H9 (cell line): ENCODE measurements around the gene ZSWIM4. TPM values are rescaled to one million over a fixed set of nuclear protein-coding genes. Genes with fewer than 3 reads are reported as not detected.

Experiments used
- DNase-seq: peaks from one replicate; pipeline ENCODE4 v3.0.0-alpha.2; 2017
- H2AFZ ChIP-seq: one replicate; pipeline ENCODE4 v1.6.1; 2013; ENCODE audit warnings: mild to moderate bottlenecking, low read length, control low read depth, moderate library complexity
- H2AK5ac ChIP-seq: 2 replicates; pipeline ENCODE4 v1.6.1; 2013; ENCODE audit warnings: low read length, control low read depth, mixed read lengths; ENCODE audit not compliant: insufficient read length
- H2BK120ac ChIP-seq: one replicate; pipeline ENCODE4 v1.6.1; 2013; ENCODE audit warnings: low read depth, mild to moderate bottlenecking, low read length, control low read depth, inconsistent platforms; ENCODE audit not compliant: poor library complexity, severe bottlenecking
- H2BK12ac ChIP-seq: 2 replicates; pipeline ENCODE4 v1.6.1; 2013; ENCODE audit warnings: low read length, control low read depth, mixed read lengths, low read depth; ENCODE audit not compliant: insufficient read length
- H2BK15ac ChIP-seq: 2 replicates; pipeline ENCODE4 v1.6.1; 2013; ENCODE audit warnings: low read depth, low read length, control low read depth
- H2BK20ac ChIP-seq: one replicate; pipeline ENCODE4 v1.6.1; 2013; ENCODE audit warnings: low read depth, mild to moderate bottlenecking, low read length, control low read depth, inconsistent platforms; ENCODE audit not compliant: poor library complexity, severe bottlenecking
- H2BK5ac ChIP-seq: 2 replicates; pipeline ENCODE4 v1.6.1; 2013; ENCODE audit warnings: low read length, control low read depth, mixed read lengths; ENCODE audit not compliant: insufficient read length
- H3K14ac ChIP-seq: 2 replicates; pipeline ENCODE4 v1.6.1; 2013; ENCODE audit warnings: low read length, control low read depth; ENCODE audit not compliant: insufficient read depth
- H3K18ac ChIP-seq: 2 replicates; pipeline ENCODE4 v1.6.1; 2013; ENCODE audit warnings: low read depth, mild to moderate bottlenecking, mixed read lengths, low read length, control low read depth; ENCODE audit not compliant: insufficient read length
- H3K23ac ChIP-seq: 2 replicates; pipeline ENCODE4 v1.6.1; 2013; ENCODE audit warnings: low read length, control low read depth, mixed read lengths, low read depth; ENCODE audit not compliant: insufficient read length
- H3K23me2 ChIP-seq: 2 replicates; pipeline ENCODE4 v1.6.1; 2013; ENCODE audit warnings: low read depth, mild to moderate bottlenecking, mixed read lengths, low read length, control low read depth; ENCODE audit not compliant: insufficient read length, poor library complexity, severe bottlenecking
- H3K27ac ChIP-seq: 2 replicates; pipeline ENCODE4 v1.5.1; 2013; ENCODE audit warnings: low read length, control low read depth, mixed read lengths, low read depth; ENCODE audit not compliant: insufficient read length
- H3K27me3 ChIP-seq: 2 replicates; pipeline ENCODE4 v1.6.1; 2013; ENCODE audit warnings: low read length, control low read depth, inconsistent platforms; ENCODE audit not compliant: insufficient read depth
- H3K4ac ChIP-seq: 2 replicates; pipeline ENCODE4 v1.6.1; 2013; ENCODE audit warnings: low read depth, mild to moderate bottlenecking, control low read depth, inconsistent platforms, low read length, moderate library complexity
- H3K4me1 ChIP-seq: 2 replicates; pipeline ENCODE4 v1.6.1; 2013; ENCODE audit warnings: low read length, control low read depth, inconsistent platforms; ENCODE audit not compliant: insufficient read depth
- H3K4me2 ChIP-seq: 2 replicates; pipeline ENCODE4 v1.6.1; 2013; ENCODE audit warnings: low read length, control low read depth, mixed read lengths; ENCODE audit not compliant: insufficient read length, insufficient read depth
- H3K56ac ChIP-seq: 2 replicates; pipeline ENCODE4 v1.6.1; 2013; ENCODE audit warnings: low read depth, mild to moderate bottlenecking, mixed read lengths, low read length, control low read depth; ENCODE audit not compliant: insufficient read length
- H3K79me1 ChIP-seq: 2 replicates; pipeline ENCODE4 v1.6.1; 2013; ENCODE audit warnings: low read depth, mild to moderate bottlenecking, moderate library complexity, low read length, control low read depth, inconsistent platforms; ENCODE audit not compliant: insufficient read depth, poor library complexity, severe bottlenecking
- H3K79me2 ChIP-seq: 2 replicates; pipeline ENCODE4 v1.6.1; 2013; ENCODE audit warnings: low read length, control low read depth, inconsistent platforms; ENCODE audit not compliant: insufficient read depth
- H3K9ac ChIP-seq: 2 replicates; pipeline ENCODE4 v1.6.1; 2013; ENCODE audit warnings: low read length, control low read depth, mixed read lengths; ENCODE audit not compliant: insufficient read length; ENCODE audit errors: extremely low read depth
- H3K9me3 ChIP-seq: one replicate; pipeline ENCODE4 v1.6.1; 2013; ENCODE audit warnings: low read depth, low read length, inconsistent platforms; ENCODE audit not compliant: control insufficient read depth
- H3T11ph ChIP-seq: one replicate; pipeline ENCODE4 v1.6.1; 2013; ENCODE audit warnings: mild to moderate bottlenecking, low read length, control low read depth, inconsistent platforms
- H4K20me1 ChIP-seq: one replicate; pipeline ENCODE4 v1.6.1; 2013; ENCODE audit not compliant: control insufficient read depth, insufficient read length, insufficient read depth
- H4K5ac ChIP-seq: 2 replicates; pipeline ENCODE4 v1.6.1; 2013; ENCODE audit warnings: low read depth, mild to moderate bottlenecking, mixed read lengths, low read length, control low read depth; ENCODE audit not compliant: insufficient read length
- H4K8ac ChIP-seq: replicated peaks from 2 replicates; pipeline ENCODE4 v1.6.1; 2013; ENCODE audit warnings: low read length, control low read depth, mixed read lengths, low read depth; ENCODE audit not compliant: insufficient read length
- H4K91ac ChIP-seq: 2 replicates; pipeline ENCODE4 v1.6.1; 2013; ENCODE audit warnings: low read depth, mild to moderate bottlenecking, moderate library complexity, mixed read lengths, low read length, control low read depth; ENCODE audit not compliant: insufficient read length
- H3K27ac Mint-ChIP-seq, 3 experiments: 2 replicates in 2 of 3; 3 replicates in 1 of 3; pipeline ENCODE4 v1.8.0; 2020 to 2021; ENCODE audit warnings: mixed read lengths in 3 of 3, mild to moderate bottlenecking in 1 of 3, moderate library complexity in 1 of 3
- H3K27me3 Mint-ChIP-seq: 2 replicates; pipeline ENCODE4 v1.8.0; 2021; ENCODE audit warnings: low read depth, mild to moderate bottlenecking, moderate library complexity, mixed read lengths
- H3K36me3 Mint-ChIP-seq, 3 experiments: 2 replicates in 2 of 3; 3 replicates in 1 of 3; pipeline ENCODE4 v1.8.0; 2020 to 2021; ENCODE audit warnings: low read depth in 3 of 3, mixed read lengths in 3 of 3; ENCODE audit not compliant: insufficient read depth in 1 of 3
- H3K4me1 Mint-ChIP-seq, 2 experiments: 2 replicates each; pipeline ENCODE4 v1.8.0; 2020; ENCODE audit warnings: mixed read lengths in 2 of 2
- H3K4me3 Mint-ChIP-seq, 2 experiments: 2 replicates in 1 of 2; 3 replicates in 1 of 2; pipeline ENCODE4 v1.8.0; 2020 to 2021; ENCODE audit warnings: mild to moderate bottlenecking in 2 of 2, mixed read lengths in 2 of 2, moderate library complexity in 1 of 2
- H3K9me3 Mint-ChIP-seq, 2 experiments: 2 replicates in 1 of 2; 3 replicates in 1 of 2; pipeline ENCODE4 v1.8.0; 2020; ENCODE audit warnings: mild to moderate bottlenecking in 2 of 2, mixed read lengths in 2 of 2, moderate library complexity in 1 of 2
- CTCF ChIP-seq: fragments of 200-600 bp; sonication (generic); conservative IDR thresholded peaks from 3 replicates; pipeline ENCODE4 v1.8.0; 2021; ENCODE audit warnings: antibody characterized with exemption, mild to moderate bottlenecking
- WGBS: extraction: QIAGEN DNeasy Blood & Tissue Kit; methylation state at CpG from one replicate; pipeline ENCODE4 v1.1.7; 2013; ENCODE audit warnings: missing lambda C conversion rate, low lambda C conversion rate, mixed read lengths; ENCODE audit not compliant: insufficient read length; ENCODE audit errors: extremely low coverage; 5-methylcytosine and 5-hydroxymethylcytosine counted together
- total RNA-seq: library from RNA; stranded (reverse); gene quantifications from 2 replicates; pipeline ENCODE4 v1.2.1, GENCODE V29; 2021

ZSWIM4 gene
- total RNA-seq, 1 experiment from 2014 or later: 50.7 TPM

- TF ChIP-seq CTCF: no peak
- Histone ChIP-seq H3K27me3 (peaks cover 30% of the 10 kb centered on the region; the same call in 1 of the 2 replicates), H2BK15ac (no peak overlapping the region), H2BK20ac (no peak overlapping the region), H3K56ac (no peak overlapping the region), H2AFZ (no peak overlapping the region), H3K4me2 (no peak overlapping the region), H3T11ph (no peak overlapping the region), H2AK5ac (no peak overlapping the region), H3K79me1 (no peaks in the 10 kb centered on the region), H4K5ac (no peak overlapping the region), H3K18ac (no peak overlapping the region), H3K27ac (no peak overlapping the region), H4K8ac (no peak overlapping the region), H4K20me1 (no peaks in the 10 kb centered on the region), H3K23me2 (peaks cover 2% of the 10 kb centered on the region), H2BK120ac (no peak overlapping the region), H3K4ac (no peak overlapping the region), H3K23ac (no peak overlapping the region), H3K4me1 (no peaks in the 10 kb centered on the region), H3K79me2 (no peaks in the 10 kb centered on the region), H3K9me3 (no peaks in the 10 kb centered on the region), H2BK5ac (no peak overlapping the region), H4K91ac (no peak overlapping the region), H3K9ac (no peak overlapping the region), H2BK12ac (no peak overlapping the region), H3K14ac (no peak overlapping the region)
- no peaks in the 10 kb centered on the region; a peak in 2 of 7 replicates for H3K36me3 Mint-ChIP-seq
- peak overlapping the region; percentile 60 to 78 for H3K4me3 Mint-ChIP-seq
- no peaks in the 10 kb centered on the region for H3K9me3 Mint-ChIP-seq
- peaks cover 16 to 23% of the 10 kb centered on the region in 2 experiments for H3K4me1 Mint-ChIP-seq
- H3K27me3 Mint-ChIP-seq: peaks cover 81% of the 10 kb centered on the region
- DNase-seq: no peak
- no CpG with 5 or more reads among the region's 15 CpGs for WGBS
- H3K27ac Mint-ChIP-seq: no peak overlapping the region
These were observed 71.3 kb downstream of the ZSWIM4 start for GRCh38 chr19:13866463-13867046.
